ENCODE data around the gene RPS6KA1.

- TF ChIP-seq CTCF (conservative IDR thresholded peaks at IDR 0.05 in 1 of 2, IDR thresholded peaks at IDR 0.05 in 1 of 2; ENCODE audit: low read depth in 1 of 2, low read length in 2 of 2) (no peak), EZH2 (IDR thresholded peaks at IDR 0.05; ENCODE audit: low read length, missing control alignments) (no peak)
These were observed 9.2 kb upstream of the RPS6KA1 start for GRCh38 chr1:26520339-26520738.
